NCI-H748 treated with DMSO at 0.1 percent for 48 hours (cell line): Measurements from ENCODE around the gene TECPR1.

Experiments
- DNase-seq: peaks from one replicate; lab custom pipeline; 2025; lab: John Stamatoyannopoulos, UW

The TECPR1 gene

GRCh38 chr7:98251601-98252424 lies at the start of gene TECPR1:
TSS of gene TECPR1 (minus strand) at chr7:98252232. CDS start at chr7:98246146, 6,086 bp downstream.
- DNase-seq, result peak; percentile 81

DNA sequence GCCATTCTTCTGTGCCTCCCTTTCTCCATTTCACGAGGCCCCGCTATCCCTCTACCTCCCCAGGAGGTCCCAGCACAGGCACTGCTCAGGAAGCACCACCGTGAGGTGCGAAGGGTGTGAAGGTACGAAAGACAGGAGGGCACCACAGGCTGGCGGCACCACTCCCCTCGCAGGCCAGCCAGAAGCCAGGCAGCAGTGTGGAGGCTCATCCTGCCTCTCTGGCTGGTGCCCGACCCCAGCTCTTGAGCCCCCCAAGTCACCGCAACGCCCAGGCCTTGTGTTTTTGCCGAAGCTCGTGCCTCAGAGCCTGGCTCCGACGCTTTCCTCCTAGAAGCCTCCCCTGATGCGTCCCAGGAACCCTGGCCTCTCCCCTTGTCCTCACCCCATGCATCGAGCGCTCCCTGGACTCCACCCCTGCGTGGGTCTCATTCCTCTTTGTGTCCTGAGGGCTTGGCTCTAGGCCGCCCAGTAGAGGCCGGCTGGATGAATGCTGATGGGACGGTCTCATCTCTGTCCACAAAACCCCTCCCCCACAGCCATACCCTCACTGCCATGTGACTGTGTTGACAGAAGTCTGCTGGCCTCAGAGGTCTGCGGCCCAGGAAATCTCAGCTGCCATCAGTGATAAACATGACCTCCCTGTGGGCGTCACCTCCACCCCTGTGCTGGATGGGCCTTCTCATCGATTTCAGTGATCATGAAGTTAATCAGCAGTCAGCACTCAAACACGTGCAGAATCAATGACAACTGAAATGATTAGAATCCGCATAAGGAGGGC lies 48.8 kb upstream of the TECPR1 start:
- no peak for DNase-seq

GRCh38 chr7:98297626-98298286 lies 45.7 kb upstream of the TECPR1 start:
- DNase-seq, result no peak

- no peak for DNase-seq
Measured at GRCh38 chr7:98296833-98297232, 44.8 kb upstream of the TECPR1 start.

GRCh38 chr7:98295467-98296192 lies 43.6 kb upstream of the TECPR1 start:
- DNase-seq, result no peak

- no peak for DNase-seq
Measured at GRCh38 chr7:98294798-98295382, 42.9 kb upstream of the TECPR1 start.

DNA sequence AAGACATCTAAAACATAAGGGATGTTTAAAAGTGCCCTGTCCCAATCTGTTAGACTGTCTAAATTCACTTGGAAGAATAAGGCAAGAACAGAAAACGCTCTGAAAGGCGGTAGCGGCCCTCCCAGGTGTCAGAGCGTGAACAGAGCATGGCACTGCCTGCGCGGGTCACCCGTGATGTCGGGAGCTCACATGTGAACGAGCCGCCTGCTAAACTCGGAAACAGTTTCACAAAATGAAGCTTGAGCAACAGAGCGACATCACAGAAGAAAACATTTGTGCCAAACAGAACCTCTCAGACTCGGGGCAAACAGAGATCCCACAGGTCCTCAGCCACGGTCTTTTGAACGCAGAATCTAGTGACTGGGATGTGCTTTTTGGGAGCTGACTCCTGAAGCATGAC lies 42.3 kb upstream of the TECPR1 start:
- DNase-seq, result no peak

DNA sequence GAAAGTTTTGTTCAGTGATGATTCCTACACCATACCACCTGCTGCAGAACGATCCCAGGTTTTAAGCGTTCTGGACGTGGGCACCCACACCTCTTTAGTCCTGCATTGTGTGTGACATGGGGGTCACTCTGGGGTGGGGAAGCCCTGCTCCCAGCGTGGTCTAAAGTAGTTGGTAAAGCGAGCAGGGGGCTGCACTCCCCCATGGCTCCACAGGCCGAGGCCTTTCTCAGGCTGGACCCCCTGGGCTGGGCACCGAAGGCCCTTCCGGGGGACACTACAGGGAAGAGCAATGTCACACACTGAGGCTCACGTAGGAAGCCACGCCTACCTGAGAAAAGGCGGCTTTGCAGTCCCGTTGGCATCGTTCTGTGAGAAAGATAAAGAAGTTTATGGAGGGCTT lies 41.7 kb upstream of the TECPR1 start:
- DNase-seq, result no peak

DNA sequence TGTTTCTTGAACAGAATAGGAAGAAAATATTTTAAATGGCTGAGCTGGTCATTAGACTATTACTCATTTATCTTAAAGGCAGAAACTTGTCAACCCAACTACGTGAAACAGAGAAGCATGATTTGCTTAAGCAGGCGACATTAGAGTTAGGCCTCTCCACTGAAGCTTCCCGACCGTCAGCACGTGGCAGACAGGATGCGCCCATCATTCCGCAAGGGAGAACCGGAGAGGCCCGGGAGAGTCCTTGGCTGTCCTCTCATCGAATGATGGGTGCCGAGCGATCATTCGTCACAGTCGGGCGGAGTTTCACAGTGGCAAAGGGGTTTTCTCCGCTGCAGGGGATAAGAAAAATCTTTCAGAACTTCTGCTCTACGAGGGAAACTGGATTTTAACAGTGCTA lies 41.2 kb upstream of the TECPR1 start:
- DNase-seq, result no peak

- DNase-seq, result no peak
Measured at GRCh38 chr7:98291717-98292116, 39.7 kb upstream of the TECPR1 start.

GRCh38 chr7:98289333-98289875 lies 37.4 kb upstream of the TECPR1 start:
- no peak for DNase-seq

DNA sequence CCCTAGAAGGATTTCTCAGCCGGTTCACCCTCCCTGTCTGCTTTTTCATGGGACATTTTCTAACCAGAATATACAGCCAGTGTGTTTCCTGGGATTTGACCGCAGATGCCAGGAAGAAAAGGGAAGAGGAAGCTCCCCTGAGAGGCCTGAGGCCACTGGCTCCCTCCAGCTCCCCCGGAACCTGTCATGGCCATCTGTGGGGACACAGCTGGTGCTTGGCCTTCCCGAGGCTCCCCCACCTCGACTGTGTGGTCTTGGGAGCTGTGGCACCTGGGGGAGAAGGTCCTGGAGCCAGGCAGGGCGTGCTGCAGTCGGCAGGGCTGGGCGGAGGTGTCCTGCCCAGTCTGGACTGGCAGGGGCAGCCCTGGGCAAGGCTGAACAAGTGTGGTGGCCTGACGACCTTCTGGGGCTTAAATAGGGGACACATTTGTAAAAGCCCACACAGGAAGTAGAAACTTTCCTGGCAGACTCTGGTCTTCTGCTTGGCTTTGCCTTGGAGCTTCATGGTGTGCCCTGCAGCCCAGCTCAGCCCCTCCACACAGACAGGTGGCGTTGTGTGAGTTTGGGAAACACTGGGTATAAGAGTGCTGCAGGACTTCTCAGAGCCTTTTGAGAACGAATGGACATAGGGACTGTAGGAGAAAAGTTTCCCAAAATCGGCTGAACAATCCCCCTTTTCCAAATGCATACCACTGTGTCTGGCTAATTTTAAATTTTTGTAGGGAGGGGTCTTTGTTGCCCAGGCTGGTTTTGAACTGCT lies 36.2 kb upstream of the TECPR1 start:
- no peak for DNase-seq

DNA sequence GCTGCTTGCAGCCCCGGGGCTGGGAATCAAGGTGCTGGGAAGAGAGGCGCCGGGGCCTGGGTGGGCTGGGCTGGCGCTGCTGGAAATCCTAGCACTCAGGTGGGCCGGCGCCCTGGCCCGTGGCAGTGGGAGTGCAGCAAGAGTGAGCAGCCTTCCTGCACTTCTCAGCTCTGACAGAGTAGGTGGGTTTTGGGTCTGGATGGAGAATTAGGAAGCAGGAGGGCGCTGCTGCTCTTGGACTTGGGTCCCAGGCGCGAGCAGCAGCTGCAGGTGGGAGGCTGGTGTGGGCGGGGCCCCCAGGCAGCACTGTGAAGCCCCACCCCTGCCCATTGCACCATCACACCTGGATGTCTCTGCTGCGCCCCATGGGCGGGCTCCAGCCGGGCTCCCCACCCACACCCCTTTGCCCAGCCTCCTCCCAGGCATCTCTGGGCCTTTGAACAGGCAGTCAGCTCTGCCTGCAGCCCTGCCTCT lies 35.5 kb upstream of the TECPR1 start:
- peak; percentile 24 for DNase-seq

GRCh38 chr7:98286701-98287485 lies 34.9 kb upstream of the TECPR1 start:
- no peak for DNase-seq

DNA sequence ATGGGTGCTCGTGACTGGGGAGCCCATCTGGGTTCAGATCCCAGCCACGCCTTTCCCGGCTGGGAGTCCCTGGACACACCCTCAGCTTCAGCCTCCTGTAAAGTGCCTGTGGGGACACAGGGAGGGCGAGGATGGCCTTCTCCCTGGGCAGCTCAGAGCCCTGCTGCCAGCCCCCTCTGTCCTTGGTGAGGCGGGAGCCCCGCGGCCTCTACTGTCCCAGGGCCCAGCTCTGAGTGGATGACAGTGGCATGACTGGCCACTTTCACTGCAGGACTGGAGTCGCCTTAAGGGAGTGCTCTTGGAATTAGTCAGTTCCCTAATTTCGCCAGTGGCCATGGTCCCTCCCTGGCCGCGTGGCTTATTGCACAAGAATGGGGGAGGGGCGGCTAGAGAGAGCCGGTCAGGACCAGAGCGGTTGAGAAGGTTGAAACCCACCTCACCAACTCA lies 34.1 kb upstream of the TECPR1 start:
- DNase-seq, result no peak

DNA sequence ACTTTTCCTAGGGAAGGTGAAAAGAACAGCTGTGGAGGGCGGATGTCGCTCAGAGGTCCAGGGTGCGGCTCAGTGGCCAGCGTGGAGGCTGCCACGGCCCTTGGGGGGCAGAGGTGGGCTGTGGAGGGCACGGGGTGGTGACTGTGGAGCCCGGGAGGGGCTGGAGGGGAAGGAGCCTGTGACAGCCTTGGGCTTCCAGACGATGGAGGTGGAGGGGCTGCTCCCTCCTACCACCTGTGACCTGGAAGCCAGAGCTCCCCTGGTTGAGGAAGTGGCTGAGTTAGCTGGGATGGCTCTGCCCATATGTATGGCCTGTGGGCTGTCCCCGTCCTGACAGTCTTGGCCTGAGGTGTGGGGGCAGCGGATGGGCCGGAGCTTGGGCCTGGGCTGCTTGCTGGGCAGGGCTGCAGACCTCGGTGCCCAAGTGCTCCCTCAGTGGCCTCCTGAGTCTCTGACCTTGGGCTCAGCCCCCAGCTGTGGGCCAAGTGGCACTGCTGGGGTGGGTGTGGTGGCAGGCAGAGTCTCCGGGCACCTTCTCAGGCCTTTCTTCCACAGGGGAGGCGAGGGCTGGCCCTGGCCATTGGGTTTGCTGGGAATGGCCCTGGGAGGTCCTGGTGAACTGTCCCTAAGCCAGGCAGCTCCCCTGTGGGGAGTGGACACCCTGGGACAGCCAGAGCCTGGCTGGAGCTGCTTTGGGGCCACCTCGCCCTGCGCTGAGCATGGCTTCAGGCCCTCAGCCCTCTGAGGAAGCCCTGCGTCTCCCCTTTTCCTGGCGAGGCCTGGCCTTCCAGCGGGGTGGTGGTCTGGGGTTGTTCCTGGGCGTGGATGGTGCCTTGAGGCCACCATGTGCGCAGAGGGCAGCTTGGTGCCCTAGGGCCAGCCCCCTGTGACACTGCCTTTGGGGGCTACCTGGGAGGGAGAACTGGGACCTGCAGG lies 33.4 kb upstream of the TECPR1 start:
- DNase-seq, result no peak

- DNase-seq, result no peak
Measured at GRCh38 chr7:98284335-98285036, 32.5 kb upstream of the TECPR1 start.

DNA sequence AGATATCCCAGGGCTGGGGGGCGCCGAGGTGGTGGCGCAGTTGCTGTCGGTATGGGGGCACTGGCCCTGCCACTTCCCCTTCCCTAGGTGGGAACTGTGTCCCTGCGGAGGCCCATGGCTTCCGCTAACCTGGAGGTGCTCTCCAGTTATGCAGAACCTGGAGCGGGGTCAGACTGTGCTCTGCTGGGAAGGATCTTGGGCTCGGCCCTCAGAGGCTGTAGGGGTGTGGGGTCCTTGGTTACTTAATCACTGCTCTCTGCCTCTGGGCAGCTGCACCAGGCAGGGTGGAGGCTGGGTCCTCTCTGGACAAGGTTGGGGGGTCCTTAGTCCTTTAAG lies 31.8 kb upstream of the TECPR1 start:
- DNase-seq, result no peak
